Natural killer cell (primary cell): ENCODE data around the gene PLD2. TPM values are rescaled to one million over a fixed set of nuclear protein-coding genes. Genes with fewer than 3 reads are reported as not detected.
A peak's percentile ranks its signal among the peaks of the same experiment; 100 is the strongest.

Experiments used
- ATAC-seq, 3 donors: fragments of 150-1000 bp in 2 of 3; fragments of 200-7000 bp in 1 of 3; cut with Tn5 transposase; 1 replicate in 1 of 3; 2 replicates in 2 of 3; pipeline ENCODE4 v1.10.0; 2021; ENCODE audit warnings: mild to moderate bottlenecking in 2 of 3, moderate library complexity in 2 of 3
- DNase-seq, 2 donors: peaks; one replicate each; pipeline versions ENCODE4 v3.0.0 to v3.0.0-alpha.2; 2013 to 2021; ENCODE audit warnings: mixed read lengths in 1 of 2
- H3K27ac ChIP-seq: one replicate; pipeline ENCODE4 v1.5.1; 2013; ENCODE audit warnings: mild to moderate bottlenecking, low read length
- H3K27me3 ChIP-seq: one replicate; pipeline ENCODE4 v1.6.1; 2013; ENCODE audit warnings: low read length; ENCODE audit not compliant: control insufficient read depth, insufficient read depth
- H3K36me3 ChIP-seq: one replicate; pipeline ENCODE4 v1.6.1; 2013; ENCODE audit warnings: low read length; ENCODE audit not compliant: control insufficient read depth, insufficient read depth
- H3K4me1 ChIP-seq: one replicate; pipeline ENCODE4 v1.6.1; 2013; ENCODE audit warnings: low read length; ENCODE audit not compliant: control insufficient read depth, insufficient read depth
- H3K4me3 ChIP-seq: one replicate; pipeline ENCODE4 v1.5.1; 2013; ENCODE audit warnings: low read length
- H3K9me3 ChIP-seq: one replicate; pipeline ENCODE4 v1.6.1; 2013; ENCODE audit warnings: low read length; ENCODE audit not compliant: control insufficient read depth, insufficient read depth
- H3K27ac Mint-ChIP-seq, 2 donors: one replicate each; pipeline ENCODE4 v1.8.0; 2022; ENCODE audit warnings: mild to moderate bottlenecking in 2 of 2, mixed read lengths in 2 of 2, moderate library complexity in 1 of 2
- H3K27me3 Mint-ChIP-seq, 2 donors: one replicate each; pipeline ENCODE4 v1.8.0; 2022; ENCODE audit warnings: low read depth in 2 of 2, mixed read lengths in 2 of 2
- H3K36me3 Mint-ChIP-seq: one replicate; pipeline ENCODE4 v1.8.0; 2022; ENCODE audit warnings: mixed read lengths
- H3K4me1 Mint-ChIP-seq, 2 donors: one replicate each; pipeline ENCODE4 v1.8.0; 2022; ENCODE audit warnings: mixed read lengths in 2 of 2
- H3K4me3 Mint-ChIP-seq: one replicate; pipeline ENCODE4 v1.8.0; 2022; ENCODE audit warnings: mild to moderate bottlenecking, moderate library complexity, mixed read lengths
- H3K9me3 Mint-ChIP-seq, 2 donors: one replicate each; pipeline ENCODE4 v1.8.0; 2022; ENCODE audit warnings: mixed read lengths in 2 of 2
- WGBS: methylation state at CpG from one replicate; pipeline ENCODE4 v1.1.7; 2013; ENCODE audit warnings: missing lambda C conversion rate; ENCODE audit not compliant: insufficient coverage; 5-methylcytosine and 5-hydroxymethylcytosine counted together
- intact Hi-C: fragments of 100-400 bp; cut with micrococcal nuclease; formaldehyde crosslinking; loops from one replicate; pipeline ENCODE4 v1.14.2; 2022
- total RNA-seq, 4 donors: library from RNA; stranded (reverse); fragments of 120-200 nt in 1 of 4; gene quantifications; one replicate each; pipeline versions ENCODE4 v1.2.3 to v1.2.4, GENCODE V29; 2013 to 2022
- TF ChIP-seq, protein P1 (sequence below): fragments of 200-600 bp; IDR thresholded peaks from one replicate; pipeline ENCODE4 v1.8.0; 2022; ENCODE audit warnings: antibody characterized with exemption

PLD2 gene, protein sequence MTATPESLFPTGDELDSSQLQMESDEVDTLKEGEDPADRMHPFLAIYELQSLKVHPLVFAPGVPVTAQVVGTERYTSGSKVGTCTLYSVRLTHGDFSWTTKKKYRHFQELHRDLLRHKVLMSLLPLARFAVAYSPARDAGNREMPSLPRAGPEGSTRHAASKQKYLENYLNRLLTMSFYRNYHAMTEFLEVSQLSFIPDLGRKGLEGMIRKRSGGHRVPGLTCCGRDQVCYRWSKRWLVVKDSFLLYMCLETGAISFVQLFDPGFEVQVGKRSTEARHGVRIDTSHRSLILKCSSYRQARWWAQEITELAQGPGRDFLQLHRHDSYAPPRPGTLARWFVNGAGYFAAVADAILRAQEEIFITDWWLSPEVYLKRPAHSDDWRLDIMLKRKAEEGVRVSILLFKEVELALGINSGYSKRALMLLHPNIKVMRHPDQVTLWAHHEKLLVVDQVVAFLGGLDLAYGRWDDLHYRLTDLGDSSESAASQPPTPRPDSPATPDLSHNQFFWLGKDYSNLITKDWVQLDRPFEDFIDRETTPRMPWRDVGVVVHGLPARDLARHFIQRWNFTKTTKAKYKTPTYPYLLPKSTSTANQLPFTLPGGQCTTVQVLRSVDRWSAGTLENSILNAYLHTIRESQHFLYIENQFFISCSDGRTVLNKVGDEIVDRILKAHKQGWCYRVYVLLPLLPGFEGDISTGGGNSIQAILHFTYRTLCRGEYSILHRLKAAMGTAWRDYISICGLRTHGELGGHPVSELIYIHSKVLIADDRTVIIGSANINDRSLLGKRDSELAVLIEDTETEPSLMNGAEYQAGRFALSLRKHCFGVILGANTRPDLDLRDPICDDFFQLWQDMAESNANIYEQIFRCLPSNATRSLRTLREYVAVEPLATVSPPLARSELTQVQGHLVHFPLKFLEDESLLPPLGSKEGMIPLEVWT
- 10 to 100 TPM; 20.8 to 22.7 (median 21.3) TPM for total RNA-seq
- total RNA-seq (2013): 13.1 TPM

DNA sequence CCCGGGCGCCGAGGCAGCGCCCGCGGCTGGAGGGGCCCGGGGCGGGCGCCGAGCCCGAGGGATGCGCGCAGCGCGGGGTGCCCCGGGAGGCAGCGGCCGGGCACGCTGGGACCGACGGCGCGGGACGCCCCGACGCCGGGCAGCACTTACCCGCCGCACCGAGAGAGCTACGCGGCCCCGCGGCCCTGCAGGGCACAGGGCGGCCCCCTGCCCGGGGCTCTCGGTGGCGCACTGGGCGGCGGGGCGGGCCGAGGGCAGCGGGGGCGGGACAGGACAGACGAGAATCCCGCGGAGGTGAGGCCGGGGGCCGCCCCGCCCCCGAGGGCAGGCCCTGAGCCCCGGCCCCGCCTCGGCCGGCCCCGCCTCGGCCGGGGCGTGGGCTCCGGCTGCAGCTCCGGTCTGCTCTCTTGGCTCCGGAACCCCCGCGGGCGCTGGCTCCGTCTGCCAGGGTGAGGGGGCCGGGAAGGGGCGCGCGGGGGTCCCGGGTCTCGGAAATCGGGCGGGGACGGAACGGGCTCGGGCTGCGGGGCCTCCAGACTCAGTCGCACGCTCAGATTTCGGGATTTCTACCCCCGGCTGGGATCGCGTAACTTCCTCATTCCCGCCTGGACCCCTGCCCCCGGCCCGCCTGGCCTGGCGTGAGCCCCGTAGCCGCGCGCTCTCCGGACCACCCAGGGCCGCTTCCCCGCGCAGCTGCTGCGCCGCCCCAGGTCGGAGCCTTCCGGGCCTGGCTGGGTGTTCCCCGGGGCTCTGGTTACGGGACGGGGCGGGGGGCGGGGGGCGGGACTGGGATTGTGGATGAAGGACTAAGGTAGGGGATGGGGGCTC is at the start of gene PLD2:
Gene PLD2 (plus strand): TSS at position 376 of the 828 bp plus-strand sequence. CDS start 621 bp downstream, outside the sequence.
- H3K4me3 Mint-ChIP-seq: peak within 1 kb of the TSS; percentile 85
- peak; percentile 99 to 100 (median 99) for ATAC-seq
- no peaks in the 10 kb centered on the region for H3K27me3 ChIP-seq
- under 1% methylated on average over 106 of the region's 106 CpGs for WGBS
- TF ChIP-seq, protein P1, sequence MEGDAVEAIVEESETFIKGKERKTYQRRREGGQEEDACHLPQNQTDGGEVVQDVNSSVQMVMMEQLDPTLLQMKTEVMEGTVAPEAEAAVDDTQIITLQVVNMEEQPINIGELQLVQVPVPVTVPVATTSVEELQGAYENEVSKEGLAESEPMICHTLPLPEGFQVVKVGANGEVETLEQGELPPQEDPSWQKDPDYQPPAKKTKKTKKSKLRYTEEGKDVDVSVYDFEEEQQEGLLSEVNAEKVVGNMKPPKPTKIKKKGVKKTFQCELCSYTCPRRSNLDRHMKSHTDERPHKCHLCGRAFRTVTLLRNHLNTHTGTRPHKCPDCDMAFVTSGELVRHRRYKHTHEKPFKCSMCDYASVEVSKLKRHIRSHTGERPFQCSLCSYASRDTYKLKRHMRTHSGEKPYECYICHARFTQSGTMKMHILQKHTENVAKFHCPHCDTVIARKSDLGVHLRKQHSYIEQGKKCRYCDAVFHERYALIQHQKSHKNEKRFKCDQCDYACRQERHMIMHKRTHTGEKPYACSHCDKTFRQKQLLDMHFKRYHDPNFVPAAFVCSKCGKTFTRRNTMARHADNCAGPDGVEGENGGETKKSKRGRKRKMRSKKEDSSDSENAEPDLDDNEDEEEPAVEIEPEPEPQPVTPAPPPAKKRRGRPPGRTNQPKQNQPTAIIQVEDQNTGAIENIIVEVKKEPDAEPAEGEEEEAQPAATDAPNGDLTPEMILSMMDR: no peak
- no peaks in the 10 kb centered on the region for H3K27me3 Mint-ChIP-seq
- no peaks in the 10 kb centered on the region for H3K36me3 Mint-ChIP-seq
- H3K27ac ChIP-seq: peak within 1 kb of the TSS; percentile 34
- H3K36me3 ChIP-seq: no peaks in the 10 kb centered on the region
- peaks cover 5 to 6% of the 10 kb centered on the region in 2 donors for H3K4me1 Mint-ChIP-seq
- H3K9me3 Mint-ChIP-seq: no peaks in the 10 kb centered on the region
- H3K4me3 ChIP-seq: peak within 1 kb of the TSS; percentile 50
- H3K9me3 ChIP-seq: no peaks in the 10 kb centered on the region
- peak; percentile 84 to 92 for DNase-seq
- H3K27ac Mint-ChIP-seq: peak within 1 kb of the TSS in 1 of 2 donors; percentile 11
- peaks cover 10% of the 10 kb centered on the region for H3K4me1 ChIP-seq
- intact Hi-C loops: loop anchor here (1.0 to 2.0 kb wide), 2 partner anchors 11 to 16 kb away; partner anchors contain the start of gene PSMB6

DNA sequence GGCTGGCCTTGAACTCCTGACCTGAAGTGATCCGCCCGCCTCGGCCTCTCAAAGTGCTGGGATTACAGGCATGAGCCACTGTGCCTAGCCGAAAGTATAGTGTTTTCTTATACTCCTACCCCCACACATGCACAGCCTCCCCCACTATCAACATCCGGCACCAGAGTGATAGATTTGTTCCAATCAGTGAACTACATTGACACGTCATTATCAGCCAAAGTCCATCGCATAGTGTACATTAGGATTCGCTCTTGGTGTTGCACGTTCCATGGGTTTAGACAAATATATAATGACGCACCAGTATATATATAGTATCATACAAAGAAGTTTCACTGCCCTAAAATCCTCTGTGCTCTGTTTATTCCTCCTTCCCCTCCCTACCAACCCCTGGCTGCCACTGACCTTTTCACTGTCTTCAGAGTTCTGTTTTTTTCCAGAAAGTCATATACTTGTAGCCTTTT is 47.1 kb upstream of the PLD2 start:
- no peaks in the 10 kb centered on the region for H3K36me3 ChIP-seq
- intact Hi-C loops: no loop called here
- Mint-ChIP-seq H3K36me3 (no peaks in the 10 kb centered on the region), H3K9me3 (no peaks in the 10 kb centered on the region), H3K4me1 (no peaks in the 10 kb centered on the region), H3K4me3 (no peak overlapping the region), H3K27ac (no peak overlapping the region), H3K27me3 (peaks cover 8% of the 10 kb centered on the region in 2 donors)
- TF ChIP-seq, protein P1: no peak
- no peaks in the 10 kb centered on the region for H3K9me3 ChIP-seq
- DNase-seq (no peak), ATAC-seq (peak in 1 of 3 donors; percentile 42)
- no peak overlapping the region for H3K27ac ChIP-seq
- no peak overlapping the region for H3K4me3 ChIP-seq
- H3K4me1 ChIP-seq: no peaks in the 10 kb centered on the region
- H3K27me3 ChIP-seq: no peaks in the 10 kb centered on the region
- WGBS: 87% methylated on average over 10 of the region's 10 CpGs

DNA sequence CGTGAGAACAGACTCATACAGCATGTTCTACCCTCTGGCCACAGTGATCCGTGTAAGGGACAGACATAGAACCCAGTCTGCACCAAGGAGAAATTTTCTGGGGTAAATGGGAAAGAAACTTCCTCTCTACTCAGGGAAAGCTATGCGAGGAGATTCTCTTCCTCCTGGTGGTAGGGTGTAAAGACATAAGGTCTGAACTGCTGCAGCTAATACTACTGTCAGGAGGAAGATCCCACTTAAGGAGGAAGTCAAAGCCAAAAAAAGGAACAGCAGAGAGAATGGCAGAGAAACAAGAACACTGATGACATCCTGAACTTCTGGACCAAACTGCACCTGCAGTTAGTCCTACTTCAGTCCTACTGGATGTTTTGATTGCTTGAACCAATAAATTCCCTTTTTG is 42.4 kb upstream of the PLD2 start:
- intact Hi-C loops: no loop called here
- Histone ChIP-seq H3K4me1 (no peaks in the 10 kb centered on the region), H3K4me3 (no peak overlapping the region), H3K27me3 (no peaks in the 10 kb centered on the region), H3K27ac (no peak overlapping the region), H3K9me3 (no peaks in the 10 kb centered on the region), H3K36me3 (no peaks in the 10 kb centered on the region)
- Mint-ChIP-seq H3K4me3 (no peak overlapping the region), H3K9me3 (no peaks in the 10 kb centered on the region), H3K27me3 (peaks cover 5 to 16% of the 10 kb centered on the region in 2 donors), H3K27ac (no peak overlapping the region), H3K4me1 (no peaks in the 10 kb centered on the region), H3K36me3 (no peaks in the 10 kb centered on the region)
- ATAC-seq (no peak), DNase-seq (no peak)
- TF ChIP-seq, protein P1: no peak
- WGBS: 52% methylated on average over 2 of the region's 3 CpGs
